ENCODE measurements around the gene ROCK2. TPM values are rescaled to one million over a fixed set of nuclear protein-coding genes. Genes with fewer than 3 reads are reported as not detected.

ROCK2 gene
- total and polyA plus RNA-seq, 9 donors: 27.6 to 47.9 (median 40.8) TPM

- Histone ChIP-seq H3K27me3 (ENCODE audit: control insufficient read depth, insufficient read depth, low read length) (no peaks in the 10 kb centered on the region), H3K4me3 (ENCODE audit: low read length) (no peak overlapping the region), H3K9me3 (replicated peaks; ENCODE audit: control insufficient read depth, low read depth, low read length) (no peaks in the 10 kb centered on the region), H3K36me3 (ENCODE audit: control insufficient read depth, insufficient read depth, low read length) (peaks cover 8% of the 10 kb centered on the region), H3K27ac (ENCODE audit: low read length) (no peak overlapping the region), H3K4me1 (ENCODE audit: control insufficient read depth, insufficient read depth, low read length) (no peaks in the 10 kb centered on the region)
- no peak for DNase-seq
Observed at GRCh38 chr2:11224887-11225286, 119.5 kb downstream of the ROCK2 start.

GRCh38 chr2:11222845-11223244 lies 121.6 kb downstream of the ROCK2 start:
- H3K4me3 ChIP-seq (ENCODE audit: low read length): no peak overlapping the region
- no peak for DNase-seq
- H3K4me1 ChIP-seq (ENCODE audit: control insufficient read depth, insufficient read depth, low read length): no peaks in the 10 kb centered on the region
- H3K27me3 ChIP-seq (ENCODE audit: control insufficient read depth, insufficient read depth, low read length): no peaks in the 10 kb centered on the region
- no peak overlapping the region for H3K27ac ChIP-seq (ENCODE audit: low read length)
- peaks cover 13% of the 10 kb centered on the region for H3K36me3 ChIP-seq (ENCODE audit: control insufficient read depth, insufficient read depth, low read length)
- H3K9me3 ChIP-seq (replicated peaks; ENCODE audit: control insufficient read depth, low read depth, low read length): no peaks in the 10 kb centered on the region
- 87% methylated on average over 2 of the region's 5 CpGs for WGBS (ENCODE audit: insufficient coverage)

GRCh38 chr2:11220445-11220844 lies 124.0 kb downstream of the ROCK2 start:
- peaks cover 13% of the 10 kb centered on the region for H3K36me3 ChIP-seq (ENCODE audit: control insufficient read depth, insufficient read depth, low read length)
- no peaks in the 10 kb centered on the region for H3K4me1 ChIP-seq (ENCODE audit: control insufficient read depth, insufficient read depth, low read length)
- no peaks in the 10 kb centered on the region for H3K27me3 ChIP-seq (ENCODE audit: control insufficient read depth, insufficient read depth, low read length)
- 83% methylated on average over 2 of the region's 2 CpGs for WGBS (ENCODE audit: insufficient coverage)
- no peak for DNase-seq
- no peak overlapping the region for H3K27ac ChIP-seq (ENCODE audit: low read length)
- no peak overlapping the region for H3K4me3 ChIP-seq (ENCODE audit: low read length)
- no peaks in the 10 kb centered on the region for H3K9me3 ChIP-seq (replicated peaks; ENCODE audit: control insufficient read depth, low read depth, low read length)

GRCh38 chr2:11215407-11215806 lies 129.0 kb downstream of the ROCK2 start:
- no peaks in the 10 kb centered on the region for H3K27me3 ChIP-seq (ENCODE audit: control insufficient read depth, insufficient read depth, low read length)
- H3K4me1 ChIP-seq (ENCODE audit: control insufficient read depth, insufficient read depth, low read length): no peaks in the 10 kb centered on the region
- no CpG with 5 or more reads among the region's 3 CpGs for WGBS (ENCODE audit: insufficient coverage)
- H3K4me3 ChIP-seq (ENCODE audit: low read length): no peak overlapping the region
- H3K27ac ChIP-seq (ENCODE audit: low read length): no peak overlapping the region
- no peaks in the 10 kb centered on the region for H3K9me3 ChIP-seq (replicated peaks; ENCODE audit: control insufficient read depth, low read depth, low read length)
- H3K36me3 ChIP-seq (ENCODE audit: control insufficient read depth, insufficient read depth, low read length): peaks cover 29% of the 10 kb centered on the region
- no peak for DNase-seq

GRCh38 chr2:11214770-11215169 lies 129.7 kb downstream of the ROCK2 start:
- no peak for DNase-seq
- Histone ChIP-seq H3K4me1 (ENCODE audit: control insufficient read depth, insufficient read depth, low read length) (no peaks in the 10 kb centered on the region), H3K27me3 (ENCODE audit: control insufficient read depth, insufficient read depth, low read length) (no peaks in the 10 kb centered on the region), H3K36me3 (ENCODE audit: control insufficient read depth, insufficient read depth, low read length) (peaks cover 27% of the 10 kb centered on the region), H3K9me3 (replicated peaks; ENCODE audit: control insufficient read depth, low read depth, low read length) (no peaks in the 10 kb centered on the region), H3K4me3 (ENCODE audit: low read length) (no peak overlapping the region), H3K27ac (ENCODE audit: low read length) (no peak overlapping the region)
- no CpG with 5 or more reads among the region's 4 CpGs for WGBS (ENCODE audit: insufficient coverage)

- Histone ChIP-seq H3K9me3 (replicated peaks; ENCODE audit: control insufficient read depth, low read depth, low read length) (no peaks in the 10 kb centered on the region), H3K4me3 (ENCODE audit: low read length) (no peak overlapping the region), H3K4me1 (ENCODE audit: control insufficient read depth, insufficient read depth, low read length) (no peaks in the 10 kb centered on the region), H3K36me3 (ENCODE audit: control insufficient read depth, insufficient read depth, low read length) (peaks cover 23% of the 10 kb centered on the region), H3K27ac (ENCODE audit: low read length) (no peak overlapping the region), H3K27me3 (ENCODE audit: control insufficient read depth, insufficient read depth, low read length) (no peaks in the 10 kb centered on the region)
- no peak for DNase-seq
- no CpG with 5 or more reads among the region's 1 CpG for WGBS (ENCODE audit: insufficient coverage)
Observed at GRCh38 chr2:11213975-11214374, 130.5 kb downstream of the ROCK2 start.

GRCh38 chr2:11213090-11213638 lies 131.3 kb downstream of the ROCK2 start:
- peaks cover 23% of the 10 kb centered on the region for H3K36me3 ChIP-seq (ENCODE audit: control insufficient read depth, insufficient read depth, low read length)
- no peak overlapping the region for H3K4me3 ChIP-seq (ENCODE audit: low read length)
- DNase-seq: no peak
- no peaks in the 10 kb centered on the region for H3K4me1 ChIP-seq (ENCODE audit: control insufficient read depth, insufficient read depth, low read length)
- no peaks in the 10 kb centered on the region for H3K9me3 ChIP-seq (replicated peaks; ENCODE audit: control insufficient read depth, low read depth, low read length)
- WGBS (ENCODE audit: insufficient coverage): 95% methylated on average over 5 of the region's 5 CpGs
- H3K27me3 ChIP-seq (ENCODE audit: control insufficient read depth, insufficient read depth, low read length): no peaks in the 10 kb centered on the region
- H3K27ac ChIP-seq (ENCODE audit: low read length): no peak overlapping the region

GRCh38 chr2:11212645-11213044 lies 131.8 kb downstream of the ROCK2 start:
- no peak overlapping the region for H3K4me3 ChIP-seq (ENCODE audit: low read length)
- H3K27me3 ChIP-seq (ENCODE audit: control insufficient read depth, insufficient read depth, low read length): no peaks in the 10 kb centered on the region
- no peak for DNase-seq
- H3K9me3 ChIP-seq (replicated peaks; ENCODE audit: control insufficient read depth, low read depth, low read length): no peaks in the 10 kb centered on the region
- H3K4me1 ChIP-seq (ENCODE audit: control insufficient read depth, insufficient read depth, low read length): no peaks in the 10 kb centered on the region
- peaks cover 21% of the 10 kb centered on the region for H3K36me3 ChIP-seq (ENCODE audit: control insufficient read depth, insufficient read depth, low read length)
- no peak overlapping the region for H3K27ac ChIP-seq (ENCODE audit: low read length)

GRCh38 chr2:11208083-11208482 lies 136.4 kb downstream of the ROCK2 start:
- no peaks in the 10 kb centered on the region for H3K27me3 ChIP-seq (ENCODE audit: control insufficient read depth, insufficient read depth, low read length)
- no peak overlapping the region for H3K4me3 ChIP-seq (ENCODE audit: low read length)
- H3K27ac ChIP-seq (ENCODE audit: low read length): no peak overlapping the region
- no peaks in the 10 kb centered on the region for H3K4me1 ChIP-seq (ENCODE audit: control insufficient read depth, insufficient read depth, low read length)
- no peak for DNase-seq
- H3K9me3 ChIP-seq (replicated peaks; ENCODE audit: control insufficient read depth, low read depth, low read length): no peaks in the 10 kb centered on the region
- peaks cover 14% of the 10 kb centered on the region for H3K36me3 ChIP-seq (ENCODE audit: control insufficient read depth, insufficient read depth, low read length)

- peak; percentile 5 for DNase-seq
- no peaks in the 10 kb centered on the region for H3K4me1 ChIP-seq (ENCODE audit: control insufficient read depth, insufficient read depth, low read length)
- WGBS (ENCODE audit: insufficient coverage): no CpG with 5 or more reads among the region's 3 CpGs
- no peaks in the 10 kb centered on the region for H3K9me3 ChIP-seq (replicated peaks; ENCODE audit: control insufficient read depth, low read depth, low read length)
- H3K27me3 ChIP-seq (ENCODE audit: control insufficient read depth, insufficient read depth, low read length): no peaks in the 10 kb centered on the region
- no peak overlapping the region for H3K4me3 ChIP-seq (ENCODE audit: low read length)
- H3K27ac ChIP-seq (ENCODE audit: low read length): no peak overlapping the region
- H3K36me3 ChIP-seq (ENCODE audit: control insufficient read depth, insufficient read depth, low read length): peaks cover 17% of the 10 kb centered on the region
Observed at GRCh38 chr2:11203480-11203879, 141.0 kb downstream of the ROCK2 start.

GRCh38 chr2:11201969-11202368 lies 142.5 kb downstream of the ROCK2 start:
- Histone ChIP-seq H3K27me3 (ENCODE audit: control insufficient read depth, insufficient read depth, low read length) (no peaks in the 10 kb centered on the region), H3K4me3 (ENCODE audit: low read length) (no peak overlapping the region), H3K27ac (ENCODE audit: low read length) (no peak overlapping the region), H3K36me3 (ENCODE audit: control insufficient read depth, insufficient read depth, low read length) (peaks cover 14% of the 10 kb centered on the region), H3K9me3 (replicated peaks; ENCODE audit: control insufficient read depth, low read depth, low read length) (no peaks in the 10 kb centered on the region), H3K4me1 (ENCODE audit: control insufficient read depth, insufficient read depth, low read length) (no peaks in the 10 kb centered on the region)
- WGBS (ENCODE audit: insufficient coverage): 75% methylated on average over 1 of the region's 5 CpGs
- no peak for DNase-seq
